Hematopoietic multipotent progenitor cell treated with erythropoietin and hydrocortisone succinate and interleukin-3 and kit ligand, for 8 days (in vitro differentiated cells): ENCODE results near the gene PCDH1.

ENCODE experiments used
- DNase-seq: peaks from one replicate; pipeline ENCODE4 v3.0.0-alpha.2; 2015

PCDH1 gene

GRCh38 chr5:141872496-141873356, 5.5 kb downstream of the PCDH1 start:
- no peak for DNase-seq

DNA sequence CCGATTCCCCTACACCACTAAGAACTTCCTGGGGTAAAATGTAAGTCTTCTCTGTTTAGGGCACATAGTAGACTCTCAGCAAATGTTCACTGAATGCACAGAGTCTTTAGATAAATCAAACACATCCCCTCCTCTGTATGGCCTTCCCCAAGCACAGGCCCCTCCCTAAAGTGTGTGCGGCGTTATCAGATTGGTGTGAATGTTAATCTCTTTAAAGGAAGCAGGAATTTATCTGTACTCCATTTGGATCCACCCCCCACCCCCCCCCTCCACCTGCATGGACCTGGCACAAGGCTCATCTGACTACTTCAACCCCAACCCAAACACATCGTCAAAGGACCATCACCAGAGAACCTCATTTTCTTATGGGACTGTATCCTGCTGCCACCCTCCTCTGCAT, 6.3 kb downstream of the PCDH1 start:
- no peak for DNase-seq

DNA sequence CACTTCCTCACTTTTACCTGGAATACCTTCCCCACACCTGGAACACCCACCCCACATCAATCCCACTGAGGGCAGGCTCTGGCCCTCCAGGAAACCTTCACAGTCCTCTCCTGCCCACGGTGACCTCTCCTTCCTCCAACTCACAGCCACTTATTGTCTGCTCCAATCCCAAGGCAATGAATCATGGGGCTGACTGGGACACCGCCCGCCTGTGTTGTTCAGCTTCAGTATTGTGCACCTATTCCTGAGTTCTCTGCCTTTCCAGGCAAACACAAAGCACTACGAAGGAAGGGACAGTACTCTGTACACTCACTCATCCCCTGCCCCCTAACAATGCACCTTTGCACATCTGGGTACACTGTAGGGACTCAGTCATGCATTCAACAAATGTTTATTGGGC, 7.3 kb downstream of the PCDH1 start:
- DNase-seq = no peak

DNA sequence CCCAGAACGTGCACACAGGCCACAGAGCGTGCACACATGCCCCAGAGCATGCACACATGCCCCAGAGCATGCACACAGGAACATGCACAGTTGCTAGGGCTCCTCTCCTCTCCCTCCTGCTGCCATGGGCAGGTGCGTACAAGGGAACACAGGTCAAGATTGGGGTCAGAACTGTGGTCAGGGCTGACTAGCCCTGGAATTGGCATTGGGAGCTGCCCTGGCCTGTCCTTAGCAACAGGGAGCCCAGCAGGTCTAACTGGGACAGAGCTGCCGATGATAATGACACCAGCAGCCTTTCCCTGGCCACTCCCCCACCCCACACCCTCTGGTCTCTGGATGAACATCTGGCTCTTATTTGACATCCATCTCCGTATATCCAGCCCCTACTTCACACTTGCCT, 8.0 kb downstream of the PCDH1 start:
- DNase-seq = no peak

DNA sequence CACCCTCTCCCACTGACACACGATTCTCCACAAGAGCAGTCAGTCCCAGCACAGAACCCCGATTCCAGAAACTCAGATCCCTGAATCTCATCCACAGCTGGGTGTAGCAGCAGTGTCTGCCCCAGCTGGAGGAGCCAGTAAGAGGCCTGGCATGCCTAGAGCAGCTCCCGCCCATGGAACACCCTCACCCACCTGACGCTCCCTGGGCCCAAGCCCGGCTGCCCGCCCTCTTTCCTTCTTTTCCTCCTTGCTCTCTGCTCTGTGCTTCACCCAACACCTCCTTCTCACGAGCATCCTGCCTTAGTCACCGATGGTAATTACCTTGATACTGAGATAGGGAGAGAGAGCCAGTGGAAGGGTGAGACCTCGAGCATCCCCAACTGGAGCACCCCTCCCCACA, 8.7 kb downstream of the PCDH1 start:
- no peak for DNase-seq

DNA sequence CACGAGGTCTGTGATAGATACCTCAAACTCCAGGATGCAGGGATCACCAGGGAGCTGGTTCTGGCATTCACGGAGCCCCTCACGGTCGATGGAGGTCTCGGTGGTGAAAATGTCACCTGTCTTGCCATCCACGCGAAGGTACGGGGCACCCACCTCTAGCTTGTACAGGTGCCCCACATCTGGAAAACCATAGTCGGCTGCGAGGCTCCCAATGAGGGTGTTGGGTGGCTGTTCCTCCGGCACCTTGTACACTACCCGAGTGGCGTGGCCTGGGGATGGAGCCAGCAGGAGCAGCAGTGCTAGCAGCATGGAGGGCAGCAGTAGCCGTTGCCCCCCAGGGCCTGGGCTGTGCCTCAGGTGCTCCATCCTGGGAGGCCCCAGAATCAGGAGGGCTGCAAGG, 9.2 kb downstream of the PCDH1 start:
- DNase-seq = no peak

- no peak for DNase-seq
Measured at GRCh38 chr5:141868541-141868940, 9.7 kb downstream of the PCDH1 start.

DNA sequence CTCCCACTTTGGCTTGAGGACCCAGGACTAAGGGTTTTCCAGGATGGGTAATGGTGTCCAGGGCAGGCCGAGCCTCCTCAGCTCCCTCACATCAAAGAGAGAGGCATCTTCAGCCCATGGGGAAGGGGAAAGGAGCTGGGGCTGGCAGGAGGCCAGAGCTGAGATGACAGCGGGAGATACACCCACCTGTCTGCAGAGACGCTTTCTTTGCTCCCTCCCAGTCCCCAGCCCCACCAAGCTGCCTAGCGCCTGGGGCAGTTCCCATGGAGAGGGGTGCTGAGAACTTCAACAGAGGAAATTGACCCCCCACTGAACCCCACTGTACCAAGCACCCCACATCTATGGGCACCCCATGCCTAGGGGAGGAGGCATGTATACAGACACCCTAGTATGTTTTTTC, 10.6 kb downstream of the PCDH1 start:
- no peak for DNase-seq

GRCh38 chr5:141867139-141867538, 11.1 kb downstream of the PCDH1 start:
- no peak for DNase-seq

DNA sequence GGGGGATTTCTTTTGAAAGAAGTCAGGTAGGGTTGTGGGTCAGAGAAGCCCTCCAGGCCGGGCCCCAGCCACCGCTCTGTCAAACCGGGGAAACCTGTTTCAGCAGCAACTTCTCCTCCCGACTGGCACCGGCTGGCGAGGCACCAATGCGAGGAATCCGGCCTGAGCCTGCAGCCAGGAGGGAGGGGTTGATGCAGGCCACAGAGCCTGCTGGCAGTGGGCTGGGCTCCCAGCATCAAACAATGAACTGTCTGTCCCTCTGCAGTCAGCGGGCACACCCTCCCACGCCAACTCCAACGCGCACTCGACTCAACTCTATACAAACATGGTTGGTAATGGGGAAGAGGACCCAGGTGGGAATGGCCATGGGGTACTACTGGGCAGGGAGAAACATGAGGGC, 12.1 kb downstream of the PCDH1 start:
- DNase-seq = no peak

DNA sequence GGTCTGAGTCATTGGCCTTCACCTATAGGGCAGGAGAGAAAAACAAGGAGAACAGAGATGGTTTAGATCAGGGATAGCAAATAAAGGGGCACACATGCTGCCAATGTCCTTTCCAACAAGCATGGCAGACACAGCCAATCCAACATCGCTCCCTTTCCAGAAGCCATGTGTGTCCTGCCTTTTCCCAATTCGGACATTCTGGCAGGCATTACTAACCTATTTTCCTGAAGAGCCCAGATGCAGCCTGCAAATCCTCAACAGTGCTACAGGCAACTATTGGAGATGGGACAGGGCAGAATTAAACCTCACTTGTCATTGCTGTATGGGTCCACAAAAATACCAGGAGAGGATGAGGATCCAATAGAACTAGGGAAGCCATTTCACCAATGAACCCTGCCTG, 12.8 kb downstream of the PCDH1 start:
- no peak for DNase-seq

- DNase-seq = no peak
Measured at GRCh38 chr5:141864371-141865370, 13.5 kb downstream of the PCDH1 start.

DNA sequence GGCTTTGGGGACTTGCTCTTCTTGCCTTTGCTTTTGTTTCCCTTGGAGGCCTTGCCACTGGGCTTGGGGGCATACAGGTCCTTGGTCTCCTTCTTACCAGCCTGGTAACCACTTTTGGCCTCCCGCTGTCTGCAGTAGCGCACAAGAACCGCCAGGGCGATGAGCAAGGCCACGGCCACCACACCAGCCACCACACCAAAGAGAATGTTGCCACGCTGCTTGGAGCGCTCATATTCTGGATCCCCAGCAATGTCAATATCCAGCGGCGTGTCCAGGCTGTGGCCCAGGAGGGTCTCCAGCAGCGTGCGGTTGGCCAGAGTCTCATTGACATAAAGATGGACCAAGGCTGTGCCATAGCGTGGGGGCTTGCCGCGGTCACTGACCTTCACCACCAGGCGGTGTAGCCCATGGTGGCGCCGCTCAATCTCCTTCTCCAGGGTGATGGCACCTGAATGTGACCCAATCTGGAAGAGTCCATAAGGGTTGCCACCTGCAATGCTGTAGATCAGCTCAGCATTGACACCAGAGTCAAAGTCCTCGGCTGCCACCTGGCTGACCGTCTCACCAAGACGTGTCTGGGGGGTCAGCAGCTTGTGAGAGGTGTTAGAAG, 14.5 kb downstream of the PCDH1 start:
- no peak for DNase-seq

DNA sequence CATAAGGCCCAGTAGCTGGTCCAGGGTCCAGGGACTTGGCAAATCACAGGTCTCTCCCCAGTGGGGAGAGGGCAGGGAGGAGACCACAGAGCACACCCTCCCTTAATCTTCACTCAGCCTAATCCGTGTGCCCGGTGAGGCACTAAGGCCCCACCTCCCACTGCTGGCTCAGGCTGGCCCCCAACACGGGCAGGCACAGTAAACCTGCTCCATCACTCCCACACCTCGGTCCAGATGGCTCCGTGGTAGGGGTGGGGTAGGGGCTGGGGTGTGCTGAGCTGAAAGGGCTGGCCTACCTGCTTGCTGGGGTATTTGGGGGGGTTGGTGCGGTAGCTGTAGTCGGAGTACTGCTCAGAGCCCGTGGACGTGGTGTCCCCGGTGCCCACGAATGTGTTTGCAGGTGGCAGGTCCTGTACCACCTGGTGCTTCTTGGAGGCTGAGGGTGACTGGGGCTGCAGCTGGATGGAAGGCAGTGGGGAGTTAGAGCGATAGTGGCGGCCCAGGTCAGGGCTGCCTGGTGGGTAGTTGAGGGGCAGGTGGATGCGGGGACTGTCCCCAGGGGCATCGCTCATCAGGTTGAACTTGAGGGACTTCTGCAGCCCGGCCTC, 15.2 kb downstream of the PCDH1 start:
- no peak for DNase-seq

- DNase-seq = no peak
Measured at GRCh38 chr5:141861194-141861593, 17.0 kb downstream of the PCDH1 start.

GRCh38 chr5:141858079-141858765, 20.0 kb downstream of the PCDH1 start:
- no peak for DNase-seq

GRCh38 chr5:141857226-141857625, 21.0 kb downstream of the PCDH1 start:
- DNase-seq = no peak

DNA sequence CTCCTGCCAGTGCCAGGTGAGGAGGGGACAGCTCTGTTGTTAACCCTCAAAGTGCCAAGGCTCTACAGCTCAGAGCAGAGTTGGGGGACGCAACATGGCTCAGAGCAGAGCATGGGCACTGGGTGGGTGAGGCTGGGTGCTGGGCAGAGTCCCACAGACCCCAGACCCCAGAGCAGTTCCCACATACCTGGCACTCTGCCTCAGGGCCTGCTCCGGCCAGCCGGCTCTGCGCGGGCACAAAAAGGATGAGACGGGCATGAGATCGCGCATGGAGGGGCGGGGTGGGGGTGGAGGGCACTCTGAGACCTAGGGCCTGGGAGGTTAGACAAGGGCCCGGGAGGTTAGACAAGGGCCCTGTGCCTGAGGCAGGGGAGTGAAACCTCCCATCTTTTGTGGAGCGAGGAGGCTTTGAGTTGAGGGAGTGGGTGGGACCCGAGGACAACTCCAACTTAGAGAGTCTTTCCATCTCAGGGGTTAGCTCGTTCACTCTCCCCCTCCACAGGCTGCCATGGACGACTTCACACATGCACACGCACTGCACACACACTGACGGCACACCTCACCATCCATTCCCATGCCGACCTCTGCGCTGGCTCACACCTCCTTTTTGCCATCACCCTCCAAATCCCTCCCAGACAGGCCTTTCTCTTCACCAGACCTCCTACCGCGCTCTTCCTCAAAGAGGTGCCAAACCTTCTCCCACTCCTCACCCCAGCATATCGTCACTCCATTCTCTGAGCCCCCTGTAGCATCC, 22.0 kb downstream of the PCDH1 start:
- no peak for DNase-seq

DNA sequence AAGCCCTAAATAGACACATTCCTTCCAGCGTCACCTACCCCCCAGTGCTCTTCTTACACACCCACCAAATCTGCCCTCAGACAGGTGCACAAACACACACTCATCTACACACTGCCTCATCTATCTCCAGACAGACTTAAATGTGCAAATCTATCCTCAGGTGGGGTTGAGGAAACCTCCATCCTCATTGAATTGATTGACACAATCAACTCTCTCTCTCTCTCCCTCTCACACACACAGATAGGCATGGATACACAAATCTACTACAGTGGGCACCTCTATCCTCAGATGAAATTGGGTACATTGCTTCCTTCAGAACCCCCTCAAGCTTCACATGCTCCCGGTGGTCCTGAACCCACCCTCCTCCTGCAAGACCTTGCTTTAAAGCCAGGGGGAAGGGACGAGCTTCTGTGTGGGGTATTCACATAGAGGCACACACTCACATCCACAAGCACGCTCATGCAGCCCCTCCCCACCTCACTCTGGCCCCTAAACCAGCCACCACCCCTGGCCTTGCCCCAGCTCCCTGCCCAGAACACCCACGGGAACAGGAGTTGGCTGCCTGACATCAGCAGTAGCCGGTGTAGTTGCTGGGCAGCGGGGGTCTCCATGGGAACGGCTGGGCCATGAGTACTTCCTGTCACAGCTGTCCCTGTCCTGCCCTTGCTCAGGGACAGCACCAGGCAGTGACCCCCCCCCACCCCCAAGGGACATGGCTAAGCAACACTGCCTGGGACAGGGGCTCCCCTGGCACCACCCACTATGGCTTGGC, 22.8 kb downstream of the PCDH1 start:
- DNase-seq = no peak

- no peak for DNase-seq
Measured at GRCh38 chr5:141853895-141854626, 24.1 kb downstream of the PCDH1 start.
